ENCODE data around the gene SIPA1L2.

DNA sequence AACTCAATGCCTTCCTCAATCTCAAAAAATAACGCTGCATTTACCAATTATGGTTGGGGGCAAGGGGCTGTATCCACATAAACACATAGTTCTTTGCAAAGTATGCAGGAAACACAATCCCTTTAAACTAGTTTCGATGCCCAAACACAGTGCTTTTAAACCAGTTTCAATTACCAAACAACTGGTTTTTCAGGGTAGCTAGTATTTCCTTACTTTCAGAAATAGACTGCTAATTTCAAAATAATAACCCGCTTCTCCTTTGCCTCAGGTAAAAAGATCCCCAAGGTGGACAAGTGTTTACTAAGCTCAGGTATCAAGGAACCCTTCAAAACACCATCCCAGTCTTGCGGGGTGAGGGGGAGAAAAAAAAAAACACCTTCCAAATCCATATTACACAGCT is 2.8 kb downstream of the SIPA1L2 start:
- TF ChIP-seq, protein P1, sequence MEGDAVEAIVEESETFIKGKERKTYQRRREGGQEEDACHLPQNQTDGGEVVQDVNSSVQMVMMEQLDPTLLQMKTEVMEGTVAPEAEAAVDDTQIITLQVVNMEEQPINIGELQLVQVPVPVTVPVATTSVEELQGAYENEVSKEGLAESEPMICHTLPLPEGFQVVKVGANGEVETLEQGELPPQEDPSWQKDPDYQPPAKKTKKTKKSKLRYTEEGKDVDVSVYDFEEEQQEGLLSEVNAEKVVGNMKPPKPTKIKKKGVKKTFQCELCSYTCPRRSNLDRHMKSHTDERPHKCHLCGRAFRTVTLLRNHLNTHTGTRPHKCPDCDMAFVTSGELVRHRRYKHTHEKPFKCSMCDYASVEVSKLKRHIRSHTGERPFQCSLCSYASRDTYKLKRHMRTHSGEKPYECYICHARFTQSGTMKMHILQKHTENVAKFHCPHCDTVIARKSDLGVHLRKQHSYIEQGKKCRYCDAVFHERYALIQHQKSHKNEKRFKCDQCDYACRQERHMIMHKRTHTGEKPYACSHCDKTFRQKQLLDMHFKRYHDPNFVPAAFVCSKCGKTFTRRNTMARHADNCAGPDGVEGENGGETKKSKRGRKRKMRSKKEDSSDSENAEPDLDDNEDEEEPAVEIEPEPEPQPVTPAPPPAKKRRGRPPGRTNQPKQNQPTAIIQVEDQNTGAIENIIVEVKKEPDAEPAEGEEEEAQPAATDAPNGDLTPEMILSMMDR (conservative IDR thresholded peaks at IDR 0.05; ENCODE audit: low read depth in 2 of 2): no peak
- no peak for TF ChIP-seq EZH2 (IDR thresholded peaks at IDR 0.05; ENCODE audit: low read depth, unreplicated experiment)

Data from GM23338 (cell line).